GM12801 (cell line): ENCODE data around the gene SRSF3.

Experiments used
- TF ChIP-seq, protein P1 (sequence below): IDR thresholded peaks from one replicate; pipeline ENCODE4 v1.5.1; 2011; ENCODE audit warnings: control low read depth; ENCODE audit not compliant: insufficient read length; ENCODE audit errors: extremely low read depth

The SRSF3 gene

DNA sequence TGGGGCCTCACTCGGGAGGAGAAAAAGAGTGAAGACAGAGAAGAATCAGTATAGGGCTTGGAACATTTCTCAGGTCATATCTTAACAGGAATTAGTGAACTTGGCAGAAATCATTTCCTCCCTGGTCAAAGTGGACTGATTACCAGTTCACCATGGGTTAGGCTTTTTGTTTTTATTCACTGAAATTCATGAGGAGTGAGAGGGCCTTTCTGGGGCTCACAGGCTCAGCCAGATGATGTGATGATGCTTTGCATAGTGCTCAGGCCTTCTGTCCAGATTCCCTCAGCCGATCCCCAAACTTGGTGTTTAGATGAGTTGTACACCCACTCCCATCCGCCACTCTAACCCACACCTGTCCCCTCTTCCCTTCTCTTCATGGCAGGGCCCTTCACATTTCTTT lies 32.5 kb downstream of the SRSF3 start:
- TF ChIP-seq, protein P1, sequence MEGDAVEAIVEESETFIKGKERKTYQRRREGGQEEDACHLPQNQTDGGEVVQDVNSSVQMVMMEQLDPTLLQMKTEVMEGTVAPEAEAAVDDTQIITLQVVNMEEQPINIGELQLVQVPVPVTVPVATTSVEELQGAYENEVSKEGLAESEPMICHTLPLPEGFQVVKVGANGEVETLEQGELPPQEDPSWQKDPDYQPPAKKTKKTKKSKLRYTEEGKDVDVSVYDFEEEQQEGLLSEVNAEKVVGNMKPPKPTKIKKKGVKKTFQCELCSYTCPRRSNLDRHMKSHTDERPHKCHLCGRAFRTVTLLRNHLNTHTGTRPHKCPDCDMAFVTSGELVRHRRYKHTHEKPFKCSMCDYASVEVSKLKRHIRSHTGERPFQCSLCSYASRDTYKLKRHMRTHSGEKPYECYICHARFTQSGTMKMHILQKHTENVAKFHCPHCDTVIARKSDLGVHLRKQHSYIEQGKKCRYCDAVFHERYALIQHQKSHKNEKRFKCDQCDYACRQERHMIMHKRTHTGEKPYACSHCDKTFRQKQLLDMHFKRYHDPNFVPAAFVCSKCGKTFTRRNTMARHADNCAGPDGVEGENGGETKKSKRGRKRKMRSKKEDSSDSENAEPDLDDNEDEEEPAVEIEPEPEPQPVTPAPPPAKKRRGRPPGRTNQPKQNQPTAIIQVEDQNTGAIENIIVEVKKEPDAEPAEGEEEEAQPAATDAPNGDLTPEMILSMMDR, result no peak

DNA sequence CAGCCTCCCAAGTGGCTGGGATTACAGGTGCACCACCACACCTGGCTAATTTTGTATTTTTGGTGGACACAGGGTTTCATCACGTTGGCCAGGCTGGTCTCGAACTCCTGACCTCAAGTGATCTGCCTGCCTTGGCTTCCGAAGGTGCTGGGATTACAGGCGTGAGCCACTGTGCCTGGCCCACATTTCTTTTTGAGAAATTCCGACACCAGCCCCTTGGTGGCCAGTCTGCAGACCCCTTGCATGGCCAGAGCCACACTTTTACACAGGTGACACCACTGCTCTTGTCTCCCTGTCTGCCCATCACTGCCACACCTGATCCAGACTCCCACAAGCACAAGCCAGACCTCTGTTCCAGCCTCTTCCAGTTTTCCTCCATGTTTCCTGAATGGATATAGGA lies 33.0 kb downstream of the SRSF3 start:
- TF ChIP-seq, protein P1, result no peak

DNA sequence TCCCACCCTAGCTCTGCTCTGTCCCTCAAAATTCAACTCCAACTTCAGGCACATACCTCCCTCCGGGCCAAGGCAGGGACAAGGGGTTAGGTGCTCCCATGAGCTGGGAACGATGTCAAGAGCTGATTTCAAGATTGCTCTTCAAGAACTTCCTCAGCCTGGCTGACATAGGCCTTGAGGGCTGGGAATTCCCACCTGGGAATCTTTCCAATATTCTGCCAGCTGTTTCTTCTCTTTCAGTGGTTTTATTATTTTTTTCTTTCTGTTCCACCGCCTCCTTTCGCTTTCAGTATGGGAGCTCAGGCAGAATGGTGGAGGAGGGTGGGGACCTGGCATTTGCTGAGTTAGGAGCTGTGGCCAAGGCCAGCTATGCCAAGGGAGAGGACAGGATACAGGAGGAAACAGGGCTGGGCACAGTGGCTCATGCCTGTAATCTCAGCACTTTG lies 33.7 kb downstream of the SRSF3 start:
- TF ChIP-seq, protein P1, result no peak

DNA sequence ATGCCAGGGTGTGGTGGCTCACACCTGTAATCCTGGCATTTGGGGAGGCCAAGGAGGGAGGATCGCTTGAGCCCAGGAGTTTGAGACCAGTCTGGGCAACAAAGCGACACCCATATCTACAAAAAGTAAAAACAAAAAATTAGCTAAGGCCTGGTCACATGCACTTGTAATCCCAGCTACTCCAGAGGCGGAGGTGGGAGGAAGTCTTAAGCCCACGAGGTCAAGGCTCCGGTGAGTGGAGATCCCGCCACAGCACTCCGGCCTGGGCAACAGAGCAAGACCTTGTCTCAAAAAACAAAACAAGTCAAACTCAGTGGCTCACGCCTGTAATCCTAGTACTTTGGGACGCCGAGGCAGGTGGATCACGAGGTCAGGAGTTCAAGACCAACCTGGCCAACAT lies 35.6 kb downstream of the SRSF3 start:
- TF ChIP-seq, protein P1, result no peak

DNA sequence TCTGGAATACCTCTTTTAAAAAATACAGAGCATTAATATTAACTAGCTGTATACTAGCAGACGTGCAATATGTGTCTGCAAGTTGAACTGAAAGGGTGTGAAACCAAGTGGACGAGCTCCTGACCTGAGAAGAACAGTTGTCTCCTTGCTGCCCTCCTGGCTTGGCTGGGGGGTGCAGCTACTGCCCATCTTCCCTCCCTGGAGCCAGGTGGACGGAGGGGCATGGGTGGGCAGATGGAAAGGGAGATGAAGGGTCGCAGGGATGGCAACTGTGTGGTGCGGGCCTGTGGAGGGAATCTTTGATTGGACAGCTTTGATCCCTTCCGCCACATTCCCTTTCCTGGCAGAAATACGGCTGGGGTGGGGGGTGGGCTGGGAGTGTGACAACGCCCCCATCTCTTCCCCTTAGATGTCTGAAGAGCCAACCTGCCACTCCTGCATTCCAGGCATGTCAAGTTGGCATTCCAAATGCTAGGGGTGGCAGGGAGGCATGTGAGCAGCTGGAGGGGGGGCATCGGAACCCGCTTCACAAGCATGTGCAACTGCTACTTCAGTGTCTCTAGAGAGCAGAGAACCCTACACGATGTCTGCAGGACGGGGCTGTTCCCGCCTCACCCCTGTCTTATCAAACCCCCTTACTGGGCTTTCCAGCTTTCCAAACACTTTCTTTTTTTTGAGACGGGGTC lies 37.3 kb downstream of the SRSF3 start:
- TF ChIP-seq, protein P1, result no peak

DNA sequence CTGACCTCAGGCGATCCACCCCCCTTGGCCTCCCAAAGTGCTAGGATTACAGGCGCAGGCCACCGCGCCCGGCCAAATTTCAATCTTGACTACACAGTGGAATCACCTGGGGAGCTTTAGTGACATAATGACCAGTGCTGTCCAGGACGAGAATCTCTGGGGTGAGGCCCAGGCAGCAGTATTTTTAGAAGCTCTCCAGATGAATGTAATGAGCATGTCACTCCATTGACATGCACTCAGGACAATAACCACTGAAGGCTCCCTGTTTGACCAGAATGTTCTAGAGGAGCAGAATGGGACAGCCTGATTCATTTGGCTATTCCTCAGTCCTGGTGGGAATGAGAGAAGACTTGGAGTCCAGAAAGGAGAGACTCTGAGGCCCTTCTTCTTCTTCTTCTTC lies 39.2 kb downstream of the SRSF3 start:
- TF ChIP-seq, protein P1, result no peak

DNA sequence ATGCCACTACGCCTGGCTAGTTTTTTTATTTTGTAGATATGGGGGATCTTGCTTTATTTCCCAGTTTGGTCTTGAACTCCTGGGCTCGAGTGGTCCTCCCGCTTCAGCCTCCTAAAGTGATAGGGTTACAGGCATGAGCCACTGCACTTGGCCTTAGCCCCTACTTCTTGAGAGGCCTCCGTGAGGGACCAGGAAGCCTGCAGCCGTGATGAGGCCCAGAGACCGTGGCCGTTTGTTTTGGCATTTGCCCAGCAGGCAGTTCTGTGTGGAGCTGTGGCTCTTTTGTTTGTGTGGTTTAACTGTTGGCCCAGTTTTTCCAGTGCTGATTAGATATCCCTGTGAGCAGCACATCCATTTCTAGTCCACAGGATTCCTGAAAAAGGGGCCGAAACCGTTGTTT lies 39.8 kb downstream of the SRSF3 start:
- TF ChIP-seq, protein P1, result no peak
